ENCODE data around the gene TPST1. TPM values are rescaled to one million over a fixed set of nuclear protein-coding genes. Genes with fewer than 3 reads are reported as not detected.

The TPST1 gene
- total RNA-seq, 1 donor from 2014 or later = 21.9 TPM

DNA sequence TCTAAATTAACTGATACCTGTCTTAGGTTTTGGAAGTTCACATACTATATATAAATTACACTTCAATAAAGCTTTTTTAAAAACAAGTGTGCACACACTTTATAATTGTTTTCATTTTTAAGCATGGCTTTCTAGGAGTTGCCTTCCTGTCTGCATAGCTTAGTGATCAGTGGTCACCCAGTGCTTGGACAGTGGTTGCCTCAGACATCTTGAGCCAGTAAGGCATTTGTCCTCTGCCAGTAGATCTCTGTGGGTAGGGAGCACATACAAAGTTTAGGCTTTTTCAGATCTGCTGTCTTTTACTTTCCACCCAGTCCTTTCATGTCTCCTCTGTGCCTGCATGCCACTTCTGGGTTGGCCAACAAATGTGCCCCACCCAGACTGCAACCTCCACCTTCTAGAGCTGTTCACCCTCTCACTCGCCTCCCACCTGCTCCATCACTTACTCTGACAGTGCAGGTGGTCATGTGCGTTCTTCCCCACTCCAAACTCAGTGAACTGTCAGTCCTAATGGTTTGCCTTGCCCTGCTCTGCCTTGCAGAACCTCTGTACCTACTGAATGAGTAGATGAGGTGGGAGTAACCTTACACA lies 31.7 kb downstream of the TPST1 start:
- Mint-ChIP-seq H3K4me1 (peaks cover 17% of the 10 kb centered on the region), H3K36me3 (ENCODE audit: low read depth) (peaks cover 14% of the 10 kb centered on the region), H3K27ac (ENCODE audit: unreplicated experiment) (no peak overlapping the region), H3K9me3 (no peaks in the 10 kb centered on the region), H3K27me3 (ENCODE audit: low read depth) (no peaks in the 10 kb centered on the region), H3K4me3 (no peak overlapping the region)
- no peak for DNase-seq (ENCODE audit: low read depth, low spot score)
- TF ChIP-seq, protein P1, sequence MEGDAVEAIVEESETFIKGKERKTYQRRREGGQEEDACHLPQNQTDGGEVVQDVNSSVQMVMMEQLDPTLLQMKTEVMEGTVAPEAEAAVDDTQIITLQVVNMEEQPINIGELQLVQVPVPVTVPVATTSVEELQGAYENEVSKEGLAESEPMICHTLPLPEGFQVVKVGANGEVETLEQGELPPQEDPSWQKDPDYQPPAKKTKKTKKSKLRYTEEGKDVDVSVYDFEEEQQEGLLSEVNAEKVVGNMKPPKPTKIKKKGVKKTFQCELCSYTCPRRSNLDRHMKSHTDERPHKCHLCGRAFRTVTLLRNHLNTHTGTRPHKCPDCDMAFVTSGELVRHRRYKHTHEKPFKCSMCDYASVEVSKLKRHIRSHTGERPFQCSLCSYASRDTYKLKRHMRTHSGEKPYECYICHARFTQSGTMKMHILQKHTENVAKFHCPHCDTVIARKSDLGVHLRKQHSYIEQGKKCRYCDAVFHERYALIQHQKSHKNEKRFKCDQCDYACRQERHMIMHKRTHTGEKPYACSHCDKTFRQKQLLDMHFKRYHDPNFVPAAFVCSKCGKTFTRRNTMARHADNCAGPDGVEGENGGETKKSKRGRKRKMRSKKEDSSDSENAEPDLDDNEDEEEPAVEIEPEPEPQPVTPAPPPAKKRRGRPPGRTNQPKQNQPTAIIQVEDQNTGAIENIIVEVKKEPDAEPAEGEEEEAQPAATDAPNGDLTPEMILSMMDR (conservative IDR thresholded peaks at IDR 0.05) = no peak

DNA sequence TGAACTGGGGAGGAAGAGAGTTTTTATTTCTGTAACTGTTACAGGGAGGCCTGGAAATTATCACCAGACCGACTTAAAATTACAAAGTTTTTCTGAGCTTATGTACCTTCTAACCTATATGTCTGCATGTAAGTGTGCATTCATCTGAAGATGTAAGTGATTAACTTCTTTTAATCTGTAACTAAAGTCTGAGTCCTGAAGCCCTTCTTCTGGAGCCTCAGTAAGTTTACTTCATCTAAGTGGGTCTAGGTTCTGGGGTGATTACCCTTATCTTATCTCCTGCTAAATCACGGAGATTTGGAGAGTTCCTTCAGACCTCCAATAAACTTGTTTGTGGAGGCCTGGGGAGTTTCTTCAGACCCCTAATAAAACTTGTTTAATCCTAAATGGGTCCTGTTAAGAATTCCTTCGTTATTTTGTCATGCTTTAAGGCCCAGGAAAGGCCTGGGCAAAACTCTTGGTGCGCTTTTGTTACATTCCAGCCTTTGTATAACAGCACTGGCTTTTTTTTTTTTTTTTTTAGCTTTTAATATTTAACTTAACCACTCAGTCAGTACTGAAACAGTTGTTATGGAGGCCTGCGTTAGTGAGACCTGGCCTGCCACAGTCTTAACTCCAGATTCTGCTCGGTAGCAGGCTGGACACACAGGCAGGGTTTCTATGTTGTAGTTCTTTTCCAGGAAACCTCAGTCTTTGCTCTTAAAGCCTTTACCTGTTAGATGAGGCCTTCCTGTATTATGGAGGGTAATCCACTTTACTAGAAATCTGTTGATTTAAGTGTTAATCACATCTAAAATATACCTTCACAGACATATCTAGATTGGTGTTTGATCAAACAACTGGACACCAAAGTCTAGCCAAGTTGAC lies 33.0 kb downstream of the TPST1 start:
- Mint-ChIP-seq H3K27me3 (ENCODE audit: low read depth) (no peaks in the 10 kb centered on the region), H3K36me3 (ENCODE audit: low read depth) (peaks cover 6% of the 10 kb centered on the region), H3K4me1 (peaks cover 17% of the 10 kb centered on the region), H3K9me3 (no peaks in the 10 kb centered on the region), H3K27ac (ENCODE audit: unreplicated experiment) (no peak overlapping the region), H3K4me3 (no peak overlapping the region)
- TF ChIP-seq, protein P1 (conservative IDR thresholded peaks at IDR 0.05) = no peak
- no peak for DNase-seq (ENCODE audit: low read depth, low spot score)

DNA sequence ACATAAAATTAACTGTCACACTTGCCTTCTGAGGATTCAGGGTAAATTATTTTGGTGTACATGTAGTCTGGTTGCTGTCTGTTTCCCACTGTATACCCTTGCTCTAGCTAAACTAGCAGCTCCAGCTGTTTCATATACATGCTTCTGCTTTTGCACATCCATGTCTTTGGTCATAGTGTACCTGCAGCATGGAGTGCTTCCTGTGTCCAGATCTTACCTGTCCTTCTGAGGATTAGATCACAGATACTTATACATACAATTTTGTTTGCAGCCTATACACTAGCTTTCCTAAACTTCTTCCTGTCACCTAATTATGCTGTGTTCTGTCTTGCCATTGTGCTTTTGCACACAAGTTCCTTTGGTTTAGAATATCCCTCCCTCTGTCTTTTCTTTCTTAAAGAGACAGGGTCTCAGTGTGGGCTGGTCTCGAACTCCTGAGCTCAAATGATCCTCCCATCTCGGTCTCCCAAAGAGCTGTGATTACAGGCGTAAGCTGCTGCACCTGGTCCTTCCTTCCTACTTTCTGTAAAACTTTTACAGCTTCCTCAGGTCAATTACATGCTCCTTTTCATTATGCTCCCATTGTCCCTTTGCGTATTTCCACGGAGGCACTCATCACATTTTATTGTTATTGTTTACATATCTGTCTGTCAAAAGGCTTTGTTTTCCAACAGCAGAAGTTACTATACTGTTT lies 33.8 kb downstream of the TPST1 start:
- TF ChIP-seq, protein P1 (conservative IDR thresholded peaks at IDR 0.05) = no peak
- no peak for DNase-seq (ENCODE audit: low read depth, low spot score)
- Mint-ChIP-seq H3K36me3 (ENCODE audit: low read depth) (peaks cover 2% of the 10 kb centered on the region), H3K27me3 (ENCODE audit: low read depth) (no peaks in the 10 kb centered on the region), H3K9me3 (no peaks in the 10 kb centered on the region), H3K4me3 (no peak overlapping the region), H3K27ac (ENCODE audit: unreplicated experiment) (no peak overlapping the region), H3K4me1 (peaks cover 11% of the 10 kb centered on the region)

DNA sequence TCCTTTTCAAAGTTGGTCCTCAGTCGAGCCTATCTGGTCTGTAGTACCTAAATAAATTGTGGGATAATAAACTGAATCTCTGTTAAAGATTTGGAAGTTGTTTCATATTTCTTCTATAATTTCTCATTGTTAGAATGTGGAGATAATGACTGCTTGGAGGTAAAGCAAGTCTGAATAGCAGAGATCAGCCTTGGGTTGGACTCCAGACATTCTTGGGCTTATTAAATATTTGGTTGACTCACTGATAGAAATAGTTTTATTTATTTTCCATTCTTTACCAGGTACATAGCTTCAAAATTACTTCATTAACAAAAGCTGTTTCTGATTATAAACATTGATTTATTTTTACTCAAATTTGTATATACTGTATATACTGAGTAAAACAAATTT lies 34.3 kb downstream of the TPST1 start:
- Mint-ChIP-seq H3K9me3 (no peaks in the 10 kb centered on the region), H3K36me3 (ENCODE audit: low read depth) (peaks cover under 1% of the 10 kb centered on the region), H3K27me3 (ENCODE audit: low read depth) (no peaks in the 10 kb centered on the region), H3K4me3 (no peak overlapping the region), H3K4me1 (peaks cover 5% of the 10 kb centered on the region), H3K27ac (ENCODE audit: unreplicated experiment) (no peak overlapping the region)
- no peak for DNase-seq (ENCODE audit: low read depth, low spot score)
- TF ChIP-seq, protein P1 (conservative IDR thresholded peaks at IDR 0.05) = no peak

DNA sequence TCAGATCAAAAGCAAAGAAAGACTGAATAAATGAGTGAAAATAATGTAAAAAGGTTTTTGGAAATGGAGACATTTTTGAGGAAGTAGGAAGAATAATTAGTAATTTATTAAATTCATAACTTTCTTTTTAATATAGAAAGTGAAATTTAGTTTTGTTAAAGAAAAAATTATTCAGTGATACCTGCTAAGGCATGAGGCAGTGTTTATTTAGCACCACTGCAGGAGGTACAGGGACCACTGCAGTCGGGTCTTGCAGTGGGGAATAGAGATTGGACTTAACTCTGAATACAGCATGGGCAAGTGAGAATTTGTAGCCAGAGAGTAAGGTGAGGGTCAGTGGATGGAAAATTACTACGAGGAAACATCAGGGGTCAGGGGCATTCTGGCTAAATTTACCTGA lies 39.9 kb downstream of the TPST1 start:
- Mint-ChIP-seq H3K27me3 (ENCODE audit: low read depth) (no peaks in the 10 kb centered on the region), H3K27ac (ENCODE audit: unreplicated experiment) (no peak overlapping the region), H3K36me3 (ENCODE audit: low read depth) (no peaks in the 10 kb centered on the region), H3K4me3 (no peak overlapping the region), H3K9me3 (no peaks in the 10 kb centered on the region), H3K4me1 (peaks cover 5% of the 10 kb centered on the region)
- TF ChIP-seq, protein P1 (conservative IDR thresholded peaks at IDR 0.05) = no peak
- no peak for DNase-seq (ENCODE audit: low read depth, low spot score)

Data from neural crest cell (in vitro differentiated cells).